HG02623 (cell line): Measurements from ENCODE around the gene MMP23B.

Experiments used
- ATAC-seq: cut with Tn5 transposase; IDR thresholded peaks from one replicate; pipeline ENCODE4 v1.9.1; 2021; ENCODE audit warnings: moderate library complexity; ENCODE audit not compliant: unreplicated experiment

The MMP23B gene

GRCh38 chr1:1618396-1619068 is 13.4 kb upstream of the MMP23B start:
- no peak for ATAC-seq

DNA sequence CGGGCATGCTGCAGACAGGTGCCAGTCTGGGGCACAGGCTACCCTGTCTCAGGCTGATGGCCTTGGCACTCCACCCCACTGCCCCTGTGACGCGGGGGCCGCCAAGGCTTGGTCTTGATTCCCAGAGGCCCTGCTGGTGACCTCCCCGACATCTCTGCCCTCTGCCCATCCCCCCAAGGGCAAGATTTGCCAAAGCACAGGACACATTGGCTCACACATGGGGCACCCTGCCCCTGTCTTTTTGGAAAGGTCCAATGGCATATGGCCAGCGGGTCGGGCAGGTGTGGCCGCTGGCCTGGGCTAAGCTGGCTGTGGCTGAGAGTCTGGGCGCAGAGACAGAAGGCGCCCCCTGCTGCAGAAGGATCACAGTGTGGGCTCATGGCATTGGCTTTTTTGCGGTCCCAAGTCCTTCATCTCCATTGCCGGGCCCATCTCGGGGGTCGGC is 12.0 kb upstream of the MMP23B start:
- ATAC-seq = no peak

GRCh38 chr1:1620433-1621139 is 11.4 kb upstream of the MMP23B start:
- ATAC-seq = no peak

DNA sequence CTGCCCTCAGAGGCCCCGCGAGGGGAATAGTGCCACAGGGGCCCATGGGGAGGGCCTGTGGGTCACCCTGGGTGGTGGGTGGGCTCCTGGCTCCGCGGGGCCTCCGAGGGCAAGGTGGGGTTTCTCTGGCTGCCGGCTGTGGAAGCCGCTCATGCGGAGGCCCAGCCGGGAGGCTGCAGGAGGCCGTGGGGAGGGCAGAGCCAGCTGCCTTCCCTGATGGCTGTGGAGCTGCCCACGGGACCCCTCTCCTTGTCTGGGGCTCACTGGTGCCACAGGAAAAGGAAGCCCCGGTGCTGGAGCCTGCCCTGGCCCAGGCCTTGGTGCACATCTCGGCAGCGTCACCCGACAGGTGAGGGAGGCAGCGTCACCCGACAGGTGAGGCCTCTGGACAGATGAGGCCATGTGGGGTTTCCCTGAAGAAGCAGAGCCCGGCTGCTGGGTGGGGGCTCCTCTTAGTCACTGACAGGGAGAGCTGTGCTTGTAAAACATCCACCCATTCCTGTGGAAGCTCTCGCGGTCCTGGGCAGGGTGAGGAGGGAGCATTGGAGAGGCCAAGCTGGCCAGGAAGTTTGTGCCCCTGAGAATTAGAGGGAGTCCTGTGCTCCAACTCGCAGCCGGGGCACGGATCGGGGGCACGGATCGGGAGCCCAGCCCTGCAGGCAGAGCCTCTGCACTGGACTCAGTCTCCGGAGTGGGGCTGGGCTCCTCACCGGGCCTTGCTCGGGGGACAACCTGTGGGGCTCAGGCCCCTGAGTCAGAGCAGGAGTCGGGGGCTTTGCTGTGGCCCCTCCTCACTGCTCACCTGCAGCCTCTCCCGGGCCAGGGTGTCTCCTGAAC is 10.6 kb upstream of the MMP23B start:
- no peak for ATAC-seq

DNA sequence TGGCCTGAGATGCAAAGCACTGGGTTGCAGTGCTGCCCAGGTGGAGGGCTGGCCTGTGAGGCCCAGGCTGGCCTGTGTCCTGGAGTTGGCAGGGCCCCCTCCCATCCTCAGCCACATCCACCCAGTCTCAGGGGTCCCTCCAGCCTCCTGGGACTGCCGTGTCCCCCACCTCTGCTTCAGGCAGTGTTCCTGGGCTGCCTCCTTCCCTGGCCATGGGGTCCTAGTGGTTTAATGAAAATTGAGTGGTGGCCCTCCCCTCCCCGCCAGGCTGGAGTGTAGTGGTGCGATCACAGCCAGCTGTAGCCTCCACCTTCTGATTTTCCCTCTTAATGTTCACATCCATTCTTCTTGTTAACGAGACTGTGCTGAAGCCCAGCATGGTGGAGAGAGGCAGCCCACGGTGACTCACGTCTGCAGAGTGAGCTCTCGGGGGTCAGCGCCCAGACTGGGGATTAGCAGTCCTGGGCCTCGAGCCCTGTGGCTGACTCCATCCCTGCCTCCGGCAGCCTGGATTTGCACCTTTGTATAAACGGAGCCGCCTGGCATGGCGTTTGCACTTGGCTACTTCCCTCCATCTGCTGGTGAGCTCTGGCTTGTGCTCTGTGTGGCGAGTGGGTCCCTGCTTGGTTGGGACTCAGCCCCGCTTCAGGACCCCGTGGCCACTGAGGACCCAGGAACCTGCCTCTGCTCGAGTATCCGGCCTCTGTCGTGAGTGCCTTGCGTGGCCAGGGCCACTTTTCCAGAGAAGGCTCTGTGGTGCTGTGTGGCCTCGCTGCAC is 9.8 kb upstream of the MMP23B start:
- no peak for ATAC-seq

DNA sequence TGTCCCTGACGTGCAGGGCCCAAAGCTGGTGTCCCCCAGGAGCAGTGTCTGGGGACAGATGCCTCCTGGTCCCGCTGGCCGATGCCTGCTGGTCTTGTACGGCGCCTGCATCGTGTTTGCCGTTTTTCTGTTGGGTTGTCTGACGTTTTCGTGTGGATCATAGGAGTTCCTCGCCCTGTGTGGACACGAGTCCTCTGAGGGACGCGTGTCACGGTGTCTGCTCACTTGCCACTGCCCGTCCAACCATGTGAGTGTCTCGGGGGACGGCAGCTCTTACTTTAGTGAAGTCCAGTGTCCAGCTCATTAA is 9.2 kb upstream of the MMP23B start:
- ATAC-seq = no peak

DNA sequence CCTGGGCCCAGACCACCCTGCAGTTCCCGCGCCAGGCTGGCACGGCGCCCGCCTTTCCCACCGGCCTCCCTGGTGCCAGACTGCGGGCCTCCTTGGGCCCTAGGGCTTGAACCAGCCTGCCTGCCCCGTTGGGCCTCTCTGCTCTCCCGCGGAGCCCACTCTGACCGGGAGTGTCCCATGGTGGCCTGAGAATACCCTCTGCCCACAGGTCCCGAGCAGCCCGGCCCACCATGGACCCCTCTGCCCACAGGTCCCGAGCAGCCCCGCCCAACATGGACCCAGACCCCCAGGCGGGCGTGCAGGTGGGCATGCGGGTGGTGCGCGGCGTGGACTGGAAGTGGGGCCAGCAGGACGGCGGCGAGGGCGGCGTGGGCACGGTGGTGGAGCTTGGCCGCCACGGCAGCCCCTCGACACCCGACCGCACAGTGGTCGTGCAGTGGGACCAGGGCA is 8.8 kb upstream of the MMP23B start:
- no peak for ATAC-seq

- ATAC-seq = no peak
Measured at GRCh38 chr1:1623631-1624442, 8.1 kb upstream of the MMP23B start.

GRCh38 chr1:1624443-1625403 is 7.2 kb upstream of the MMP23B start:
- ATAC-seq = no peak

- no peak for ATAC-seq
Measured at GRCh38 chr1:1625404-1625775, 6.6 kb upstream of the MMP23B start.

GRCh38 chr1:1625824-1626206 is 6.2 kb upstream of the MMP23B start:
- no peak for ATAC-seq

DNA sequence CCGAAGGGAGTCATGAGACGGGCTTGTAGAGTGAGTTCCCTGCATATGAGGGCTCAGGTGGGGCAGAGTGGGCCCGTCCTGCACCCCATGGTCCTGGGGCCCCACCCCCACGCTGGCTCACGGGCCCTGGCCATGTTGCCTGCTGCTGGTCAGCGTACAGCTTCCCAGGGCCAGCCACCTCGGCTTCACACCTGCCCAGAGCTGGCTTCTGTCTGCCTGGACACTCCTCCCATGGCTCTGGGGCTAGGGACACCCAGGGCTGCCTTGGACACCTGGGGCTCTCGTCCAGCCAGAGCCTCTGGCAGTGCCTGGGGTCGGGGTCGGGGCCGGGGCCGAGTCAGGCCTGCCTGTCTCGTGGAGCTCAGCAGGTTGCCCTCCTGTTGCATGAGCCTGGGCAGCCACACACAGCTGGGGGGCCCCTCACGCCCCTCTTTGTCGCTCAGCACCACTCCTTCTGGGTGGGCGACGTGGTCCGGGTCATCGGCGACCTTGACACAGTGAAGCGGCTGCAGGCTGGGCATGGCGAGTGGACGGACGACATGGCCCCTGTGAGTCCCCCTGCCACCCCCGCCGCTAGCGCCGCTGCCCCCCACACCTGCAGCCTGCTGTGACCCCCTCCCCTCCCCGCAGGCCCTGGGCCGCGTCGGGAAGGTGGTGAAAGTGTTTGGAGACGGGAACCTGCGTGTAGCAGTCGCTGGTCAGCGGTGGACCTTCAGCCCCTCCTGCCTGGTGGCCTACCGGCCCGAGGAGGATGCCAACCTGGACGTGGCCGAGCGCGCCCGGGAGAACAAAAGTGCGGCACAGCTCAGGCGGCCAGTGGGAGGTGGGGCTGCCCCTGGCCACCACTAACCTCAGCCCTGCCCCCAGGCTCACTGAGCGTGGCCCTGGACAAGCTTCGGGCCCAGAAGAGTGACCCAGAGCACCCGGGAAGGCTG is 5.5 kb upstream of the MMP23B start:
- ATAC-seq = no peak

- no peak for ATAC-seq
Measured at GRCh38 chr1:1627261-1627828, 4.6 kb upstream of the MMP23B start.

GRCh38 chr1:1627829-1628753 is 3.9 kb upstream of the MMP23B start:
- ATAC-seq = no peak

GRCh38 chr1:1628754-1629429 is 3.1 kb upstream of the MMP23B start:
- no peak for ATAC-seq
